HepG2 (cell line): Measurements from ENCODE around the gene CD84. TPM values are rescaled to one million over a fixed set of nuclear protein-coding genes. Genes with fewer than 3 reads are reported as not detected.

Experiments used
- ATAC-seq: fragments of 200-7000 bp; cut with Tn5 transposase; 3 replicates; pipeline ENCODE4 v1.9.1; 2020; ENCODE audit warnings: mild to moderate bottlenecking, moderate library complexity
- BruUV-seq: library from RNA; stranded (reverse); fragments of 400-500 nt; replicated peaks from 2 replicates; lab custom pipeline; 2021; lab: Mats Ljungman, UMichigan
- CTCF ChIA-PET: fragments of 300-600 bp; formaldehyde crosslinking; extraction: SDS; loops from one replicate; lab custom pipeline; 2021; ENCODE audit warnings: low total read pairs, inconsistent platforms, low intra/inter-chr PET ratio; lab: Yijun Ruan, JAX
- POLR2A ChIA-PET: fragments of 350-600 bp; sonication (Branson Sonifier 250); formaldehyde crosslinking; loops from one replicate; lab custom pipeline; 2020; ENCODE audit warnings: antibody characterized with exemption, inconsistent platforms; lab: Yijun Ruan, JAX
- DNase-seq: peaks from one replicate; pipeline ENCODE4 v3.0.0-alpha.2; 2015; ENCODE audit warnings: low spot score
- FAIRE-seq: peaks from 3 replicates; lab custom pipeline; 2011; peaks lifted over from hg19 to GRCh38; lab: Jason Lieb, UNC
- H2AFZ ChIP-seq: one replicate; pipeline ENCODE4 v1.6.1; 2011; ENCODE audit warnings: low read length, inconsistent platforms
- H3K27ac ChIP-seq: fragments of 300-600 bp; 3 replicates; pipeline ENCODE4 v1.8.0; 2011; ENCODE audit warnings: mixed run types, mild to moderate bottlenecking, mixed read lengths, low read length, inconsistent platforms; ENCODE audit not compliant: insufficient read depth; ENCODE audit errors: extremely low read length
- H3K27me3 ChIP-seq, 2 experiments: fragments of 200-600 bp in 1 of 2; 2 replicates in 1 of 2; 3 replicates in 1 of 2; pipeline versions ENCODE4 v1.6.0 to v1.8.0; 2011; ENCODE audit warnings: low read length in 2 of 2, mild to moderate bottlenecking in 2 of 2, moderate library complexity in 2 of 2, inconsistent platforms in 1 of 2; ENCODE audit not compliant: insufficient read depth in 2 of 2, control insufficient read depth in 1 of 2
- H3K36me3 ChIP-seq, 2 experiments: fragments of 200-600 bp in 1 of 2; replicated peaks in 1 of 2; 2 replicates in 1 of 2; 3 replicates in 1 of 2; pipeline versions ENCODE4 v1.5.1 to v1.8.0; 2011; ENCODE audit warnings: low read length in 2 of 2, inconsistent platforms in 1 of 2; ENCODE audit not compliant: insufficient read depth in 2 of 2, control insufficient read depth in 1 of 2
- H3K4me1 ChIP-seq: 2 replicates; pipeline ENCODE4 v1.5.1; 2012; ENCODE audit warnings: low read length, inconsistent platforms; ENCODE audit not compliant: insufficient read depth
- H3K4me2 ChIP-seq: 2 replicates; pipeline ENCODE4 v1.6.0; 2011; ENCODE audit warnings: low read depth, low read length, inconsistent platforms
- H3K4me3 ChIP-seq, 3 experiments: fragments of 200-600 bp in 1 of 3; sonication (generic), shearing (Covaris generic) in 1 of 3; replicated peaks in 1 of 3; 2 replicates each; pipeline ENCODE4 v1.5.1; 2011 to 2016; ENCODE audit warnings: low read length in 3 of 3, inconsistent platforms in 2 of 3, low read depth in 2 of 3, mild to moderate bottlenecking in 2 of 3, control low read depth in 1 of 3, mixed read lengths in 1 of 3; ENCODE audit not compliant: insufficient read depth in 1 of 3
- H3K79me2 ChIP-seq: one replicate; pipeline ENCODE4 v1.6.1; 2011; ENCODE audit warnings: low read length, inconsistent platforms; ENCODE audit not compliant: insufficient read depth
- H3K9ac ChIP-seq: 2 replicates; pipeline ENCODE4 v1.6.0; 2011; ENCODE audit warnings: mild to moderate bottlenecking, low read depth, low read length, inconsistent platforms; ENCODE audit not compliant: insufficient read depth
- H3K9me3 ChIP-seq: 2 replicates; pipeline ENCODE4 v1.5.1; 2012; ENCODE audit warnings: mild to moderate bottlenecking, low read length
- H4K20me1 ChIP-seq: 2 replicates; pipeline ENCODE4 v1.6.0; 2011; ENCODE audit warnings: inconsistent platforms, mild to moderate bottlenecking, low read length, moderate library complexity; ENCODE audit not compliant: insufficient read depth
- CREM ChIP-seq, 2 experiments: sonication (generic) in 1 of 2; formaldehyde crosslinking in 1 of 2; IDR thresholded peaks; 2 replicates each; pipeline versions ENCODE4 v1.4.0 to v1.6.1; 2016 to 2020; ENCODE audit warnings: antibody characterized with exemption in 1 of 2, mild to moderate bottlenecking in 1 of 2, missing genetic modification reagents in 1 of 2
- FOXK1 ChIP-seq: sonication (generic); formaldehyde crosslinking; IDR thresholded peaks from 2 replicates; pipeline ENCODE4 v1.4.0; 2020; ENCODE audit warnings: low read depth, missing genetic modification reagents, borderline replicate concordance
- MAFF ChIP-seq: IDR thresholded peaks from 2 replicates; pipeline ENCODE4 v1.6.1; 2011; ENCODE audit warnings: low read depth, low read length, improper control_type of control experiment
- MLXIP ChIP-seq: sonication (generic); formaldehyde crosslinking; IDR thresholded peaks from 2 replicates; pipeline ENCODE4 v1.9.0; 2021; ENCODE audit warnings: missing genetic modification reagents, borderline replicate concordance
- NR2C2 ChIP-seq: sonication (generic); formaldehyde crosslinking; IDR thresholded peaks from 2 replicates; pipeline ENCODE4 v1.4.0; 2020; ENCODE audit warnings: missing genetic modification reagents, mild to moderate bottlenecking, moderate library complexity, borderline replicate concordance
- NRL ChIP-seq: sonication (generic); formaldehyde crosslinking; IDR thresholded peaks from 2 replicates; pipeline ENCODE4 v1.5.0; 2020; ENCODE audit warnings: missing genetic modification reagents, mild to moderate bottlenecking, moderate library complexity, borderline replicate concordance
- PCBP2 ChIP-seq: fragments of 200-400 bp; formaldehyde crosslinking; optimal IDR thresholded peaks from 2 replicates; pipeline ENCODE3; 2018; ENCODE audit warnings: low read length, low read depth; ENCODE audit not compliant: poor library complexity, severe bottlenecking
- RELA ChIP-seq: sonication (generic); formaldehyde crosslinking; IDR thresholded peaks from 2 replicates; pipeline ENCODE4 v1.4.0; 2020; ENCODE audit warnings: missing genetic modification reagents
- SNRNP70 ChIP-seq: fragments of 200-400 bp; formaldehyde crosslinking; IDR thresholded peaks from 2 replicates; pipeline ENCODE4 v1.6.1; 2017; ENCODE audit warnings: mild to moderate bottlenecking, low read depth, low read length, moderate library complexity
- THAP11 ChIP-seq: IDR thresholded peaks from 2 replicates; pipeline ENCODE4 v1.6.1; 2016; ENCODE audit warnings: missing biosample characterization, missing genetic modification reagents
- ZBTB2 ChIP-seq: sonication (generic); formaldehyde crosslinking; IDR thresholded peaks from 2 replicates; pipeline ENCODE4 v1.8.0; 2022; ENCODE audit warnings: low read depth, missing genetic modification reagents
- ZNF609 ChIP-seq: sonication (generic); formaldehyde crosslinking; IDR thresholded peaks from 2 replicates; pipeline ENCODE4 v1.4.0; 2020; ENCODE audit warnings: mild to moderate bottlenecking, missing genetic modification reagents, borderline replicate concordance
- ZNF691 ChIP-seq: sonication (generic); formaldehyde crosslinking; IDR thresholded peaks from 2 replicates; pipeline ENCODE4 v1.4.0; 2020; ENCODE audit warnings: missing genetic modification reagents, low read depth, mild to moderate bottlenecking, borderline replicate concordance
- ZNF792 ChIP-seq: IDR thresholded peaks from 2 replicates; pipeline ENCODE4 v1.6.1; 2016
- WGBS: methylation state at CpG from one replicate; pipeline ENCODE4 v1.1.6; 2017; ENCODE audit warnings: low lambda C conversion rate; 5-methylcytosine and 5-hydroxymethylcytosine counted together
- in situ Hi-C: cut with HindIII; loops from 2 replicates; pipeline ENCODE4 v1.10.0; 2017; ENCODE audit warnings: low pct_unique_long_range_greater_than_20kb; ENCODE audit not compliant: extremely low pct_ligation_motif_present
- intact Hi-C: fragments of 100-400 bp; cut with micrococcal nuclease; formaldehyde crosslinking; loops from one replicate; pipeline ENCODE4 v1.10.0; 2022; ENCODE audit not compliant: unreplicated experiment
- polyA plus RNA-seq, 8 experiments: library from polyadenylated mRNA; depleted of rRNA in 3 of 8; stranded (reverse) in 7 of 8; unstranded in 1 of 8; fragments of >200 nt; fragmentation: Illumina TruSeq in 4 of 8; extraction: Trizol in 4 of 8; gene quantifications; 2 replicates each; pipeline versions ENCODE4 v1.2.1 to v1.2.3, GENCODE V29; 2011 to 2016; ENCODE audit warnings: low read depth in 4 of 8, missing spikeins in 1 of 8, mixed read lengths in 1 of 8; ENCODE audit not compliant: insufficient read depth in 1 of 8
- total RNA-seq, 5 experiments: library from RNA; depleted of rRNA; stranded (reverse); fragments of >200 nt; fragmentation: Illumina TruSeq; extraction: Trizol; gene quantifications; 2 replicates each; pipeline ENCODE4 v1.2.3, GENCODE V29; 2016; ENCODE audit warnings: low read depth in 1 of 5

CD84 gene
- total and polyA plus RNA-seq, 2 of the 13 experiments (the other 11 are each of a cell fraction or from before 2014, with no cell fraction given): not detected

GRCh38 chr1:160576884-160577283 lies 2.4 kb downstream of the CD84 start (continued):
- TF ChIP-seq SNRNP70: no peak
- no peak for TF ChIP-seq RELA
- no peak for TF ChIP-seq ZNF691 (CRISPR knock-in tag)
- no peak for TF ChIP-seq NRL (CRISPR knock-in tag)
- TF ChIP-seq MAFF: no peak
- no peak for TF ChIP-seq MLXIP (CRISPR knock-in tag)
- TF ChIP-seq FOXK1 (CRISPR knock-in tag): no peak
- TF ChIP-seq CREM (IDR thresholded peaks at IDR 0.05): no peak
- no peak for TF ChIP-seq CREM (CRISPR knock-in tag; IDR thresholded peaks at IDR 0.05)

- Histone ChIP-seq H3K36me3 (no peaks in the 10 kb centered on the region), H3K4me1 (peaks cover under 1% of the 10 kb centered on the region; the same call in 1 of the 2 replicates), H3K9me3 (no peaks in the 10 kb centered on the region), H3K27ac (no peak overlapping the region), H3K79me2 (no peaks in the 10 kb centered on the region), H3K9ac (no peak overlapping the region), H3K4me3 (no peak overlapping the region), H3K4me2 (no peak overlapping the region), H2AFZ (no peak overlapping the region), H4K20me1 (no peaks in the 10 kb centered on the region), H3K27me3 (no peaks in the 10 kb centered on the region)
- BruUV-seq: no TSS peak
- CTCF ChIA-PET: no interaction called here
- WGBS: 35% methylated on average over 3 of the region's 3 CpGs
- intact Hi-C loops: no loop called here
- POLR2A ChIA-PET: no interaction called here
- FAIRE-seq (no peak), DNase-seq (no peak), ATAC-seq (no peak)
- in situ Hi-C loops: no loop called here
- TF ChIP-seq ZBTB2 (CRISPR knock-in tag) (no peak), PCBP2 (no peak), ZNF609 (CRISPR knock-in tag) (no peak), THAP11 (CRISPR knock-in tag) (no peak), ZNF792 (CRISPR knock-in tag) (no peak), NR2C2 (CRISPR knock-in tag) (no peak)
These were observed 2.9 kb downstream of the CD84 start for GRCh38 chr1:160576390-160576789.
